Ishikawa (cell line): ENCODE results near the gene ZBTB8B.

Experiments
- CEBPB ChIP-seq: IDR thresholded peaks from 2 replicates; pipeline ENCODE4 v1.6.1; 2012
- CREB1 ChIP-seq: IDR thresholded peaks from 2 replicates; pipeline ENCODE4 v1.6.1; 2012; ENCODE audit warnings: low read depth
- EGR1 ChIP-seq: IDR thresholded peaks from 2 replicates; pipeline ENCODE4 v1.6.1; 2012
- EP300 ChIP-seq: IDR thresholded peaks from 2 replicates; pipeline ENCODE4 v1.6.1; 2012; ENCODE audit warnings: borderline replicate concordance
- FOXM1 ChIP-seq: IDR thresholded peaks from 2 replicates; pipeline ENCODE4 v1.6.1; 2012; ENCODE audit warnings: low read depth, borderline replicate concordance
- MAX ChIP-seq: IDR thresholded peaks from 2 replicates; pipeline ENCODE4 v1.6.1; 2012
- NFIC ChIP-seq: IDR thresholded peaks from 2 replicates; pipeline ENCODE4 v1.6.1; 2012
- RAD21 ChIP-seq: IDR thresholded peaks from 2 replicates; pipeline ENCODE4 v1.6.1; 2012; ENCODE audit warnings: low read depth
- REST ChIP-seq: IDR thresholded peaks from 2 replicates; pipeline ENCODE4 v1.6.1; 2012; ENCODE audit warnings: low read depth, mild to moderate bottlenecking
- TAF1 ChIP-seq: IDR thresholded peaks from 2 replicates; pipeline ENCODE4 v1.6.1; 2012; ENCODE audit warnings: low read depth, mild to moderate bottlenecking
- TCF12 ChIP-seq: IDR thresholded peaks from 2 replicates; pipeline ENCODE4 v1.6.1; 2012; ENCODE audit warnings: low read depth
- TEAD4 ChIP-seq: IDR thresholded peaks from 2 replicates; pipeline ENCODE4 v1.6.1; 2012
- USF1 ChIP-seq: IDR thresholded peaks from 2 replicates; pipeline ENCODE4 v1.6.1; 2012
- YY1 ChIP-seq: IDR thresholded peaks from 2 replicates; pipeline ENCODE4 v1.6.1; 2012; ENCODE audit warnings: low read depth
- ZBTB7A ChIP-seq: IDR thresholded peaks from 2 replicates; pipeline ENCODE4 v1.6.1; 2012; ENCODE audit warnings: low read depth

Gene ZBTB8B

GRCh38 chr1:32455958-32456357, 8.9 kb upstream of the ZBTB8B start:
- TF ChIP-seq FOXM1 (no peak), MAX (no peak), CREB1 (no peak), USF1 (no peak), TCF12 (no peak), NFIC (no peak), EGR1 (no peak), EP300 (no peak), TEAD4 (no peak), TAF1 (no peak), RAD21 (no peak), YY1 (no peak), ZBTB7A (no peak), REST (no peak), CEBPB (no peak)

- TF ChIP-seq USF1 (no peak), TEAD4 (no peak), CREB1 (no peak), CEBPB (no peak), YY1 (no peak), RAD21 (no peak), ZBTB7A (no peak), TCF12 (no peak), TAF1 (no peak), MAX (no peak), NFIC (no peak), FOXM1 (no peak), EP300 (no peak), REST (no peak), EGR1 (no peak)
Observed at GRCh38 chr1:32464191-32464715, 619 bp upstream of the ZBTB8B start.

- no peak for TF ChIP-seq USF1
- TF ChIP-seq TEAD4 = no peak
- TF ChIP-seq EGR1 = no peak
- no peak for TF ChIP-seq CEBPB
- no peak for TF ChIP-seq EP300
- no peak for TF ChIP-seq MAX
- TF ChIP-seq ZBTB7A = no peak
- no peak for TF ChIP-seq RAD21
- TF ChIP-seq TAF1 = no peak
- TF ChIP-seq TCF12 = no peak
- TF ChIP-seq CREB1 = no peak
- TF ChIP-seq NFIC = no peak
- TF ChIP-seq YY1 = no peak
Observed at GRCh38 chr1:32465578-32465933, 684 bp downstream of the ZBTB8B start.

GRCh38 chr1:32466761-32467160, 1.9 kb downstream of the ZBTB8B start:
- TF ChIP-seq FOXM1 = no peak
- no peak for TF ChIP-seq USF1
- TF ChIP-seq NFIC = no peak
- no peak for TF ChIP-seq EGR1
- no peak for TF ChIP-seq YY1
- no peak for TF ChIP-seq MAX
- TF ChIP-seq TAF1 = no peak
- TF ChIP-seq TEAD4 = no peak
- no peak for TF ChIP-seq CREB1
- no peak for TF ChIP-seq REST
- no peak for TF ChIP-seq TCF12
- no peak for TF ChIP-seq ZBTB7A
- TF ChIP-seq CEBPB = no peak
- TF ChIP-seq EP300 = no peak
- no peak for TF ChIP-seq RAD21
